ENCODE measurements around the gene FER.
"Not testable (repeated sequence)": the region's sequence is repeated elsewhere in the genome, so short reads cannot be mapped to it uniquely, and the experiment has no call there.

FER gene

GRCh38 chr5:109030360-109031143 is 282.9 kb downstream of the FER start:
- no peak for TF ChIP-seq Cebpa-rat (IDR thresholded peaks at IDR 0.05)
- H3K4me2 ChIP-seq, result no peak overlapping the region
- no peak overlapping the region for H3K4me3 ChIP-seq
- no peaks in the 10 kb centered on the region for H3K27me3 ChIP-seq
- no peak overlapping the region for H3K27ac ChIP-seq
- H3K4me1 ChIP-seq, result no peaks in the 10 kb centered on the region
- H3K36me3 ChIP-seq, result no peaks in the 10 kb centered on the region
- H4K20me1 ChIP-seq, result 0 out of 22 replicates have a peak, but pooled peaks cover 0 to 3% (median 0%) of the 10 kb centered on the region in 11 experiments
- H3K9me3 ChIP-seq (replicated peaks in 1 of 11), result no peaks in the 10 kb centered on the region
- H3K9ac ChIP-seq, result no peak overlapping the region

GRCh38 chr5:109034306-109034705 is 286.6 kb downstream of the FER start:
- Histone ChIP-seq H3K36me3 (no peaks in the 10 kb centered on the region; a peak in 1 of 22 replicates), H3K4me2 (no peak overlapping the region), H4K20me1 (0 out of 22 replicates have a peak, but pooled peaks cover 0 to 3% (median 0%) of the 10 kb centered on the region in 11 experiments), H3K27me3 (no peaks in the 10 kb centered on the region), H3K4me3 (no peak overlapping the region), H3K27ac (no peak overlapping the region), H3K9me3 (replicated peaks in 1 of 11) (no peaks in the 10 kb centered on the region), H3K9ac (no peak overlapping the region), H3K4me1 (peaks cover 0 to 5% (median 0%) of the 10 kb centered on the region in 10 experiments; a peak in 1 of 20 replicates)
- no peak for TF ChIP-seq Cebpa-rat (IDR thresholded peaks at IDR 0.05)

GRCh38 chr5:109035436-109035835 is 287.7 kb downstream of the FER start:
- H3K27me3 ChIP-seq, result no peaks in the 10 kb centered on the region
- H3K9me3 ChIP-seq (replicated peaks in 1 of 11), result peaks cover 0 to 7% (median 0%) of the 10 kb centered on the region in 11 experiments; a peak in 3 of 22 replicates
- H3K36me3 ChIP-seq, result peaks cover 0 to 6% (median 0%) of the 10 kb centered on the region in 11 experiments; a peak in 2 of 22 replicates
- H3K27ac ChIP-seq, result no peak overlapping the region
- H4K20me1 ChIP-seq, result 0 out of 22 replicates have a peak, but pooled peaks cover 0 to 3% (median 0%) of the 10 kb centered on the region in 11 experiments
- peaks cover 0 to 5% (median 0%) of the 10 kb centered on the region in 10 experiments; a peak in 3 of 20 replicates for H3K4me1 ChIP-seq
- no peak overlapping the region for H3K9ac ChIP-seq
- no peak overlapping the region for H3K4me3 ChIP-seq
- TF ChIP-seq Cebpa-rat (IDR thresholded peaks at IDR 0.05), result no peak
- H3K4me2 ChIP-seq, result no peak overlapping the region

- Histone ChIP-seq H3K4me3 (no peak overlapping the region), H3K27ac (no peak overlapping the region), H3K4me2 (no peak overlapping the region), H4K20me1 (no peaks in the 10 kb centered on the region), H3K9me3 (replicated peaks in 1 of 11) (peaks cover 0 to 8% (median 0%) of the 10 kb centered on the region in 11 experiments; a peak in 3 of 22 replicates), H3K27me3 (no peaks in the 10 kb centered on the region), H3K4me1 (peaks cover 0 to 15% (median 7%) of the 10 kb centered on the region in 10 experiments; a peak in 10 of 20 replicates), H3K9ac (no peak overlapping the region), H3K36me3 (peaks cover 0 to 6% (median 0%) of the 10 kb centered on the region in 11 experiments; a peak in 2 of 22 replicates)
- TF ChIP-seq Cebpa-rat (IDR thresholded peaks at IDR 0.05), result no peak
Measured at GRCh38 chr5:109038209-109038840, 290.6 kb downstream of the FER start.

- Histone ChIP-seq H3K27ac (no peak overlapping the region), H3K9ac (no peak overlapping the region), H3K27me3 (no peaks in the 10 kb centered on the region), H4K20me1 (no peaks in the 10 kb centered on the region), H3K4me3 (no peak overlapping the region), H3K4me1 (peaks cover 0 to 15% (median 7%) of the 10 kb centered on the region in 10 experiments; a peak in 10 of 20 replicates), H3K9me3 (replicated peaks in 1 of 11) (peaks cover 0 to 8% (median 0%) of the 10 kb centered on the region in 11 experiments; a peak in 3 of 22 replicates), H3K36me3 (peaks cover 0 to 12% (median 0%) of the 10 kb centered on the region in 11 experiments; a peak in 3 of 22 replicates), H3K4me2 (peak overlapping the region in 2 of 11 experiments; percentile 28 to 42; a peak in 5 of 22 replicates)
- no peak for TF ChIP-seq Cebpa-rat (IDR thresholded peaks at IDR 0.05)
Measured at GRCh38 chr5:109041317-109041716, 293.6 kb downstream of the FER start.

- Histone ChIP-seq H3K4me1 (peaks cover 0 to 10% (median 6%) of the 10 kb centered on the region in 10 experiments; a peak in 10 of 20 replicates), H4K20me1 (no peaks in the 10 kb centered on the region), H3K4me2 (no peak overlapping the region), H3K27ac (no peak overlapping the region), H3K4me3 (no peak overlapping the region), H3K27me3 (no peaks in the 10 kb centered on the region), H3K9ac (no peak overlapping the region), H3K36me3 (peaks cover 0 to 20% (median 0%) of the 10 kb centered on the region in 11 experiments; a peak in 3 of 22 replicates), H3K9me3 (replicated peaks in 1 of 11) (no peaks in the 10 kb centered on the region; a peak in 1 of 22 replicates)
- no peak for TF ChIP-seq Cebpa-rat (IDR thresholded peaks at IDR 0.05)
Measured at GRCh38 chr5:109045710-109046109, 298.0 kb downstream of the FER start.

- Histone ChIP-seq H3K9ac (no peak overlapping the region), H3K36me3 (peaks cover 0 to 37% (median 0%) of the 10 kb centered on the region in 11 experiments; a peak in 7 of 22 replicates), H3K27ac (no peak overlapping the region), H3K4me3 (no peak overlapping the region), H4K20me1 (no peaks in the 10 kb centered on the region), H3K4me1 (peaks cover 0 to 5% (median 0%) of the 10 kb centered on the region in 10 experiments; a peak in 2 of 20 replicates), H3K27me3 (no peaks in the 10 kb centered on the region), H3K4me2 (no peak overlapping the region), H3K9me3 (replicated peaks in 1 of 11) (no peaks in the 10 kb centered on the region)
- TF ChIP-seq Cebpa-rat (IDR thresholded peaks at IDR 0.05), result no peak
Measured at GRCh38 chr5:109049565-109049964, 301.9 kb downstream of the FER start.

GRCh38 chr5:109050321-109050720 is 302.6 kb downstream of the FER start:
- not testable (repeated sequence) for H3K4me3 ChIP-seq; H3K27me3 ChIP-seq; H3K9ac ChIP-seq; H3K9me3 ChIP-seq (replicated peaks in 1 of 11); H3K4me1 ChIP-seq; H3K27ac ChIP-seq; H3K4me2 ChIP-seq; H4K20me1 ChIP-seq
- H3K36me3 ChIP-seq, result peaks cover 0 to 37% (median 0%) of the 10 kb centered on the region in 11 experiments; a peak in 7 of 22 replicates

GRCh38 chr5:109052216-109052615 is 304.5 kb downstream of the FER start:
- H3K9ac ChIP-seq; H3K27ac ChIP-seq; H3K9me3 ChIP-seq (replicated peaks in 1 of 11); H3K27me3 ChIP-seq; H3K4me1 ChIP-seq; H3K4me3 ChIP-seq; H4K20me1 ChIP-seq; H3K4me2 ChIP-seq: not testable (repeated sequence)
- H3K36me3 ChIP-seq, result peaks cover 0 to 22% (median 0%) of the 10 kb centered on the region in 11 experiments; a peak in 7 of 22 replicates

All from BLaER1 treated with 17β-estradiol and CSF1 and Interleukin-3, amounts not matched to agents 10 nM and 100 nM (cell line).